Measurements from ENCODE around the gene RASGRF1.

DNA sequence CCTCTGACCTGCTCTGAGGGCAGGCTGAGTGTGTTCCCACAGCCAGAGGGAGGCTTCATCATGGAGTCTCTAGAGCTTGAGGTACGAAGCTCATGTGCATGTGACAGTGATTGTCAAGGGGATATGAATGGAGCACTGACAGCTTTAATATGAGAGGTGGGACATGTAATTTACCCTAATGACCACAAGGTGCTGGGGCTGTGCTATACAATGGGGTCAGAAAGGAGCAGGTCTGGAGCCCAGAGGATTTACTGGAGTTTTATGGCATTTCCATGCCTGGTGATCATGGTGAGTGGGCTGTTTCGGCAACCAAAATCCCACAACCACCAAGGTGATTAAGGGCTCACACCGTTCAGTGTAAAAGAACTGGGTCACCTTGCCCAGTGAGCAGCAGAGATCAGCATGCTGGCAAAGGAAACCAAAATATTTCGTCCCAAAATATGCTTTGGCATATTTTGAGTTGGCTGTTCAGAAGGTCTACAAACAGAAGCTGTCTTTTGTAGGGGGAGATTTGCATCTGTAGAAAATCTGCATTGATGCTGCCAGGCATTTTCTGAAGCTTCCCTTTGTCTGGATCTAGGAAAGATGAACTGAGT lies 40.1 kb upstream of the RASGRF1 start:
- TF ChIP-seq POLR2AphosphoS5 (IDR thresholded peaks at IDR 0.05): no peak
- TF ChIP-seq, protein P1, sequence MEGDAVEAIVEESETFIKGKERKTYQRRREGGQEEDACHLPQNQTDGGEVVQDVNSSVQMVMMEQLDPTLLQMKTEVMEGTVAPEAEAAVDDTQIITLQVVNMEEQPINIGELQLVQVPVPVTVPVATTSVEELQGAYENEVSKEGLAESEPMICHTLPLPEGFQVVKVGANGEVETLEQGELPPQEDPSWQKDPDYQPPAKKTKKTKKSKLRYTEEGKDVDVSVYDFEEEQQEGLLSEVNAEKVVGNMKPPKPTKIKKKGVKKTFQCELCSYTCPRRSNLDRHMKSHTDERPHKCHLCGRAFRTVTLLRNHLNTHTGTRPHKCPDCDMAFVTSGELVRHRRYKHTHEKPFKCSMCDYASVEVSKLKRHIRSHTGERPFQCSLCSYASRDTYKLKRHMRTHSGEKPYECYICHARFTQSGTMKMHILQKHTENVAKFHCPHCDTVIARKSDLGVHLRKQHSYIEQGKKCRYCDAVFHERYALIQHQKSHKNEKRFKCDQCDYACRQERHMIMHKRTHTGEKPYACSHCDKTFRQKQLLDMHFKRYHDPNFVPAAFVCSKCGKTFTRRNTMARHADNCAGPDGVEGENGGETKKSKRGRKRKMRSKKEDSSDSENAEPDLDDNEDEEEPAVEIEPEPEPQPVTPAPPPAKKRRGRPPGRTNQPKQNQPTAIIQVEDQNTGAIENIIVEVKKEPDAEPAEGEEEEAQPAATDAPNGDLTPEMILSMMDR (IDR thresholded peaks at IDR 0.05): no peak
